SK-N-SH (cell line): ENCODE measurements around the gene KLHL28. TPM values are rescaled to one million over a fixed set of nuclear protein-coding genes. Genes with fewer than 3 reads are reported as not detected.

ENCODE experiments used
- CTCF ChIA-PET: fragments of 300-600, 350-600 bp; formaldehyde crosslinking; extraction: SDS; loops from one replicate; lab custom pipeline; 2021; lab: Yijun Ruan, JAX
- POLR2A ChIA-PET: fragments of 350-600 bp; sonication (Branson Sonifier 250); formaldehyde crosslinking; extraction: SDS; loops from one replicate; lab custom pipeline; 2020; ENCODE audit warnings: antibody characterized with exemption, inconsistent platforms; lab: Yijun Ruan, JAX
- DNase-seq: peaks from one replicate; pipeline ENCODE4 v3.0.0; 2012
- H2AFZ ChIP-seq: fragments of 200-600 bp; sonication (generic); 2 replicates; pipeline ENCODE4 v1.8.1; 2016; ENCODE audit warnings: antibody characterized with exemption, mild to moderate bottlenecking, low read depth
- H3F3A ChIP-seq: fragments of 200-600 bp; sonication (generic); replicated peaks from 2 replicates; pipeline ENCODE3; 2016; ENCODE audit warnings: antibody characterized with exemption, mild to moderate bottlenecking; ENCODE audit not compliant: insufficient read depth
- H3K27ac ChIP-seq, 2 experiments: fragments of 200-500 bp in 1 of 2; fragments of 200-600 bp in 1 of 2; sonication (Bioruptor generic) in 1 of 2; sonication (generic), shearing (Covaris generic) in 1 of 2; 2 replicates each; pipeline versions ENCODE4 v1.5.1 to v1.6.1; 2014 to 2016; ENCODE audit warnings: low read depth in 2 of 2, inconsistent platforms in 1 of 2, low read length in 1 of 2, mild to moderate bottlenecking in 1 of 2, mixed read lengths in 1 of 2
- H3K27me3 ChIP-seq: fragments of 200-600 bp; sonication (generic), shearing (Covaris generic); 2 replicates; pipeline ENCODE4 v1.6.1; 2016; ENCODE audit warnings: mixed run types; ENCODE audit not compliant: insufficient read depth
- H3K36me3 ChIP-seq, 2 experiments: fragments of 200-500 bp in 1 of 2; fragments of 200-600 bp in 1 of 2; sonication (Bioruptor generic) in 1 of 2; sonication (generic) in 1 of 2; replicated peaks in 1 of 2; 2 replicates each; pipeline versions ENCODE3 to v1.5.1; 2014 to 2016; ENCODE audit warnings: low read length in 1 of 2, mild to moderate bottlenecking in 1 of 2; ENCODE audit not compliant: insufficient read depth in 2 of 2, control insufficient read depth in 1 of 2
- H3K4me1 ChIP-seq, 2 experiments: fragments of 200-500 bp in 1 of 2; fragments of 200-600 bp in 1 of 2; sonication (Bioruptor generic) in 1 of 2; sonication (generic), shearing (Covaris generic) in 1 of 2; 2 replicates each; pipeline versions ENCODE4 v1.5.1 to v1.6.1; 2014 to 2016; ENCODE audit warnings: low read depth in 1 of 2, low read length in 1 of 2, mixed run types in 1 of 2; ENCODE audit not compliant: insufficient read depth in 2 of 2, control insufficient read depth in 1 of 2
- H3K4me2 ChIP-seq: fragments of 200-600 bp; sonication (generic), shearing (Covaris generic); 2 replicates; pipeline ENCODE4 v1.6.1; 2017; ENCODE audit warnings: mixed run types
- H3K4me3 ChIP-seq, 2 experiments: fragments of 200-500 bp in 1 of 2; fragments of 200-600 bp in 1 of 2; sonication (Bioruptor generic) in 1 of 2; sonication (generic), shearing (Covaris generic) in 1 of 2; 2 replicates each; pipeline versions ENCODE4 v1.5.1 to v1.8.1; 2014 to 2016; ENCODE audit warnings: low read depth in 2 of 2, inconsistent platforms in 1 of 2, low read length in 1 of 2, mild to moderate bottlenecking in 1 of 2, mixed read lengths in 1 of 2, moderate library complexity in 1 of 2
- H3K79me2 ChIP-seq: fragments of 200-600 bp; sonication (generic); 2 replicates; pipeline ENCODE4 v1.8.1; 2017; ENCODE audit warnings: mild to moderate bottlenecking; ENCODE audit not compliant: insufficient read depth
- H3K9ac ChIP-seq: fragments of 200-600 bp; sonication (generic); 2 replicates; pipeline ENCODE4 v1.6.1; 2017; ENCODE audit warnings: mixed run types
- H3K9me2 ChIP-seq: fragments of 200-600 bp; sonication (generic); 2 replicates; pipeline ENCODE4 v1.6.1; 2017; ENCODE audit warnings: mixed run types
- H3K9me3 ChIP-seq: fragments of 200-600 bp; sonication (generic); 2 replicates; pipeline ENCODE4 v1.6.1; 2017; ENCODE audit warnings: mixed run types, mild to moderate bottlenecking, moderate library complexity
- H4K20me1 ChIP-seq: fragments of 200-600 bp; sonication (generic); 2 replicates; pipeline ENCODE4 v1.6.1; 2017; ENCODE audit warnings: mild to moderate bottlenecking, mixed run types; ENCODE audit not compliant: insufficient read depth
- CHD2 ChIP-seq: fragments of 150-350 bp; IDR thresholded peaks from 2 replicates; pipeline ENCODE4 v1.6.1; 2018; ENCODE audit warnings: low read length; ENCODE audit not compliant: partially characterized antibody
- ELF1 ChIP-seq: IDR thresholded peaks from 2 replicates; pipeline ENCODE4 v1.4.0; 2012
- FOXJ3 ChIP-seq: sonication (generic); formaldehyde crosslinking; IDR thresholded peaks from 2 replicates; pipeline ENCODE4 v1.5.1; 2020; ENCODE audit warnings: mild to moderate bottlenecking, missing genetic modification reagents
- GABPA ChIP-seq: IDR thresholded peaks from 2 replicates; pipeline ENCODE4 v1.4.0; 2012; ENCODE audit warnings: low read depth, mild to moderate bottlenecking
- GATA2 ChIP-seq: sonication (generic); formaldehyde crosslinking; IDR thresholded peaks from 2 replicates; pipeline ENCODE4 v1.5.0; 2020; ENCODE audit warnings: mild to moderate bottlenecking, missing genetic modification reagents
- MXI1 ChIP-seq: IDR thresholded peaks from 2 replicates; pipeline ENCODE4 v1.6.1; 2012; ENCODE audit warnings: mild to moderate bottlenecking, low read depth, low read length, improper control_type of control experiment
- REST ChIP-seq: IDR thresholded peaks from 2 replicates; pipeline ENCODE4 v1.6.1; 2012; ENCODE audit warnings: mild to moderate bottlenecking, low read depth, low read length, moderate library complexity
- RFX5 ChIP-seq: IDR thresholded peaks from 2 replicates; pipeline ENCODE4 v1.6.1; 2012; ENCODE audit warnings: mild to moderate bottlenecking, improper control_type of control experiment, low read length
- RXRA ChIP-seq: IDR thresholded peaks from 2 replicates; pipeline ENCODE4 v1.4.0; 2012; ENCODE audit warnings: low read depth, mild to moderate bottlenecking, borderline replicate concordance
- SIN3A ChIP-seq: IDR thresholded peaks from 2 replicates; pipeline ENCODE4 v1.6.1; 2012; ENCODE audit warnings: low read depth, mild to moderate bottlenecking, low read length, moderate library complexity, borderline replicate concordance
- USF2 ChIP-seq: fragments of 150-350 bp; IDR thresholded peaks from 2 replicates; pipeline ENCODE4 v1.6.1; 2017; ENCODE audit warnings: antibody characterized with exemption, low read length, low read depth, borderline replicate concordance
- polyA plus RNA-seq, 3 experiments: library from polyadenylated mRNA; depleted of rRNA; stranded (reverse); fragments of >200 nt; gene quantifications; 2 replicates each; pipeline ENCODE4 v1.2.3, GENCODE V29; 2012

The KLHL28 gene
- polyA plus RNA-seq, 1 of the 3 experiments (the other 2 are of a cell fraction) = 0.72 TPM

GRCh38 chr14:44945264-44945663, 16.5 kb downstream of the KLHL28 start (continued):
- no peak for TF ChIP-seq CHD2
- no peak for TF ChIP-seq USF2
- no peak for TF ChIP-seq REST

GRCh38 chr14:44944107-44944506, 17.6 kb downstream of the KLHL28 start:
- POLR2A ChIA-PET = no interaction called here
- no peak overlapping the region for H3K4me2 ChIP-seq
- no peak for TF ChIP-seq RFX5
- TF ChIP-seq ELF1 = no peak
- no peak for TF ChIP-seq FOXJ3 (CRISPR knock-in tag)
- no peak for TF ChIP-seq GABPA
- TF ChIP-seq MXI1 = no peak
- no peak for TF ChIP-seq SIN3A
- TF ChIP-seq GATA2 (CRISPR knock-in tag) = no peak
- TF ChIP-seq USF2 = no peak
- TF ChIP-seq RXRA = no peak

More at GRCh38 chr14:44944107-44944506, 17.6 kb downstream of the KLHL28 start:
- Histone ChIP-seq H3K4me1 (no peaks in the 10 kb centered on the region; a peak in 1 of 4 replicates), H3K27me3 (no peaks in the 10 kb centered on the region), H3K9ac (no peak overlapping the region), H3K79me2 (peaks cover 21% of the 10 kb centered on the region; the same call in 1 of the 2 replicates), H3K9me2 (no peaks in the 10 kb centered on the region), H3K27ac (no peak overlapping the region; a peak in 1 of 4 replicates), H3K9me3 (no peaks in the 10 kb centered on the region), H3F3A (peaks cover 12% of the 10 kb centered on the region), H3K4me3 (no peak overlapping the region), H4K20me1 (no peaks in the 10 kb centered on the region), H2AFZ (no peak overlapping the region), H3K36me3 (peaks cover 6 to 14% of the 10 kb centered on the region in 2 experiments)
- CTCF ChIA-PET = no interaction called here
- no peak for DNase-seq
